HG03469 (cell line): ENCODE data around the gene GART.

Experiments
- ATAC-seq: cut with Tn5 transposase; IDR thresholded peaks from one replicate; pipeline ENCODE4 v1.9.1; 2021; ENCODE audit warnings: mild to moderate bottlenecking, moderate library complexity, moderate number of reproducible peaks; ENCODE audit not compliant: unreplicated experiment

Gene GART

GRCh38 chr21:33554236-33554981, 12.5 kb upstream of the GART start:
- ATAC-seq, result no peak

GRCh38 chr21:33552999-33553598, 11.2 kb upstream of the GART start:
- ATAC-seq, result no peak

- ATAC-seq, result no peak
Measured at GRCh38 chr21:33552093-33552998, 10.4 kb upstream of the GART start.

- ATAC-seq, result no peak
Measured at GRCh38 chr21:33551664-33552063, 9.7 kb upstream of the GART start.

GRCh38 chr21:33550772-33551660, 9.1 kb upstream of the GART start:
- ATAC-seq, result no peak

GRCh38 chr21:33549848-33550771, 8.2 kb upstream of the GART start:
- ATAC-seq, result no peak

- ATAC-seq, result no peak
Measured at GRCh38 chr21:33546086-33546485, 4.2 kb upstream of the GART start.

- ATAC-seq, result no peak
Measured at GRCh38 chr21:33544451-33545195, 2.7 kb upstream of the GART start.

- no peak for ATAC-seq
Measured at GRCh38 chr21:33543505-33544129, 1.7 kb upstream of the GART start.

- peak; percentile 84 for ATAC-seq
Measured at GRCh38 chr21:33542640-33543504, 955 bp upstream of the GART start, which contains the start of gene SON. TSS of gene SON (plus strand) at chr21:33543038. CDS start at chr21:33543093, 55 bp downstream.

- ATAC-seq, result no peak
Measured at GRCh38 chr21:33541105-33541711, 709 bp downstream of the GART start.

- no peak for ATAC-seq
Measured at GRCh38 chr21:33540711-33541104, 1.2 kb downstream of the GART start.

- no peak for ATAC-seq
Measured at GRCh38 chr21:33539616-33540015, 2.3 kb downstream of the GART start.

- ATAC-seq, result no peak
Measured at GRCh38 chr21:33537212-33537611, 4.7 kb downstream of the GART start.

- no peak for ATAC-seq
Measured at GRCh38 chr21:33531007-33531406, 10.9 kb downstream of the GART start.

- ATAC-seq, result no peak
Measured at GRCh38 chr21:33522953-33523349, 19.0 kb downstream of the GART start.
